Stromal cell of bone marrow (primary cell): ENCODE data around the gene SIAE.
A peak's percentile ranks its signal among the peaks of the same experiment; 100 is the strongest.
"Not testable (repeated sequence)": the region's sequence is repeated elsewhere in the genome, so short reads cannot be mapped to it uniquely, and the experiment has no call there.

Experiments
- DNase-seq: peaks from one replicate; pipeline ENCODE4 v3.0.0-alpha.2; 2012; ENCODE audit warnings: low read depth

The SIAE gene

DNA sequence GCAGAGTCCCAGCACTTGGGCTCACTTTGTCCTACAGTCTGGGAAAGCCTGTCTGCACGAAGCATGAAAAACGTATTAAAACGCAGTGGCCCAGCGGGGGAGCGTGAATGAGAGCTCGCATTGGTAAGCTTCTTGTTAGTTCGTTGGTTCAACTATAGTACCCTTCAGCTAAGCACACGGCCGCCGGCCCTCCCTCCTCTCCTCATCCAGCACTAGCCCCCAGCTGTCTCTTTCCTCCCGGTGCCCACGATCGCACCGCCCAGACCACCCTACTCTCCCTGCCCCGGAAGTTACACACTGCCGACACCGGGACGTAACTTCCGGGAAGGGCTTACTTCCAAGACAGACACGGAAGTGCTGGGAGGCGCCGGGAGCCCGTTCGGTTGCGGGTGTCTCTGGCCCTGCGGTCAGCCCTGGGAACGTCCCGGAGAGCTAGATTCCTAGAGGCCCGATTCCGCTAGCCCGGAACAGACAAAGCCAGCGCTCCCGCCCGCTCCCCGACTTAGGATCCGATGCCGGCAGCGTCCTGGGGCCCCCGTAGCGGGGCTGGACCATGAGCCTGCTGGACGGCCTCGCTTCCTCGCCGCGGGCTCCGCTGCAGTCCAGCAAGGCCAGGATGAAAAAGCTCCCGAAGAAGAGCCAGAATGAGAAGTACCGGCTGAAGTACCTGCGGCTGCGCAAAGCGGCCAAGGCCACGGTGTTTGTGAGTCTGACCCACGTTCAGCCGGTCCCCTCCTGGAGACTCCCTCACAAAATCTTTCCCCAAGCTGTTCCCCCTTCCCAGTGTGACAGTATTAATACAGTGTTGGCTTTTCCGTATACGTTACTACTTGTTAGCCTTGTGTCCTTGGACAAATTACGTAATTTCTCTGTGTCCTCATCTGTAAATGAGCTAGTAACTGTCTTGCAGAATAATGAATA, 50.7 kb downstream of the SIAE start, which contains the start of gene TBRG1:
Gene TBRG1, plus strand, starts transcription at position 334 of the 921 bp plus-strand sequence. Its CDS starts 220 bp downstream, at position 554.
- peak; percentile 83 for DNase-seq

- DNase-seq: no peak
These were observed 54.7 kb downstream of the SIAE start for GRCh38 chr11:124618863-124619262.

- no peak for DNase-seq
These were observed 60.8 kb downstream of the SIAE start for GRCh38 chr11:124612567-124613246.

DNA sequence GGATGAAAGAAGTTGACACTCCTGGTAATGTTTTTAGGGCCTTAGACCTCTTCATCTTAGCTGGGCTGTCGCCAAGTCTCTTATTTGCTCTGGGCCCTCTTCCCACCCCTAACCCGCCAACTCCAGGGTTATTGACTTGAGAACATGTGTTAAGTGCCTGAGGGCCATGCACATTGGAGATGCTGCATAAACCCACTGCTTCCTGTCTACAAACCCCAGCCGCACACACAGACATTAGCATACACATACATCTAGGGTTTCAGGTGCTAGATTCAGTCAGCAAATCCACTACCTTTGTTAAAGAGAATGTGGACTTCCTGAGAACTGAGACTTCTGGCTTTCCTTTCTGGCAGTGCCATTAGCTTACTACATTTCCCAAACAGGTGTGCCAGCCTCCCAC, 61.5 kb downstream of the SIAE start:
- DNase-seq: no peak

GRCh38 chr11:124611064-124611463, 62.5 kb downstream of the SIAE start, which contains the start of gene PANX3:
PANX3 (plus strand) TSS chr11:124611428; CDS start chr11:124611557, 129 bp downstream.
- no peak for DNase-seq

DNA sequence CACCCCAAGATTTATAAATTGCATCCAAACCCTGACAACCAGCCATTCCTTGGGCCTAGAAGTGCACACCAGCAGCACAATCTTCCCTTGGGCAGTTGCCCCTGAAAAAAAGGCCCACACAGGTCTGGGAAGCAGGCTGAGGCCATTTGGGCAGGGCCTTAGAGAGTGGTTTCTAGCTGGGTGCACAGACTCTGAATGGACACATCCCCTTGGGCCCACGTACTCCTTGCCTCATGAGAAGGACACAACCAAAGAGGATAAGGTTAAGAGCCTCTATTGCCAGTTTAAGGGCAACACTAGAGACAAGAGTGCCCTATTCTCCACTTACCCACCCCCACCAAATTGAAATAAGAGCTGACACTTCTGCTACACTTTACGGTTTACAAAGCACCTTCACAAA, 63.2 kb downstream of the SIAE start:
- DNase-seq: no peak

- DNase-seq: no peak
These were observed 65.4 kb downstream of the SIAE start for GRCh38 chr11:124608147-124608546.

DNA sequence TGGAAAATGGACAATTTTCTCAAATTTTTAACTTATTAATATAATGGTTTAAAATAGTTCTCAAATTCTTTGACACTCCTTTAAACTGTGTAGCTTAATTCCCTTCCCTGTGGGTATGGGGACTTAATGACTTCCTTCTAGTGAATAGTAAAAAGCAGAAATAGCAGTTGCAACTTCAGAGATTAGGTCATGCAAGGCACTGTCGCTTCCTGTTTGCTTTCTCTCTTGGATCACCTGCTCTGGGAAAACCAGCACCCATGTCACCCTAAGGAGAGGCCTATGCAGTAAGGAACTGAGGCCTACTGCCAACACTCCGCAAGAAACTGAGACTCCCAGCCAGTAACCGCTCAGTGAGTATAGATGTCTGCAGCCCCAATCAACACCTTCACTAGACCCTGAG, 67.8 kb downstream of the SIAE start:
- no peak for DNase-seq

DNA sequence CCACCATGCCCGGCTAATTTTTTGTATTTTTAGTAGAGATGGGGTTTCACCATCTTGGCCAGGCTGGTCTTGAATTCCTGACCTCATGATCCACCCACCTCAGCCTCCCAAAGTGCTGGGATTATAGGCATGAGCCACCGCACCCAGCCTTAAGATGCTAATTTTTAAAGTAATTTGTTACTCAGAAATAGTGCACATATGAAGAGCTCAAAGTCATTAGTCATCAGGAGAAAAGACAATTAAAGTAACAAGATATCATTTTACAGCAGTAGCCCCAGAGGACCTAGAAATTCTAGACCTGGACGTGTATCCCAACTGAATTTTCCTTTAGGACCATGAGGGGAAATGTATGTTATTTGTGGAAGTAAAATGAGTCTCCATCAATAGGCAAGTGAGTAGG, 70.8 kb downstream of the SIAE start:
- DNase-seq: not testable (repeated sequence)

DNA sequence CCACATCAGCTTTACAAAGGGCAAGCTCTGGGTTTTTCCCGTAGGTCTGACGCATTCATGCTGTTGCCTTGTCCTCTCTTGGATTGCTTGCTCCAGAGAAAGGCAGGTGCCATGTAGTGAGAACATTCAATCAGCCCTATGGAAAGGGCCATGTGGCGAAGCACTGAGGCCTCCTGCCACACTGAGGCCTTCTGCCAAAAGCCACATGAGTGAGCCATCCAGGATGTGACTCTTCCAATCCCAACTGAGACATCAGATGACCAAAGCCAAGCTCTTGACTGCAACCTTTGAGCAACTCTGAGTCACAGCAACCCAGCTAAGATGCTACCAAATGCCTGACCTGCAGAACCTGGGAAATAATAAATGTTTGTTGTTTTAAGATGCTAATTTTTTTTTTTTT, 71.3 kb downstream of the SIAE start:
- DNase-seq: peak; percentile 47

- DNase-seq: no peak
These were observed 72.8 kb downstream of the SIAE start for GRCh38 chr11:124600621-124601320.

- no peak for DNase-seq
These were observed 75.9 kb downstream of the SIAE start for GRCh38 chr11:124597626-124598025.

- no peak for DNase-seq
These were observed 78.2 kb downstream of the SIAE start for GRCh38 chr11:124595302-124595701.

DNA sequence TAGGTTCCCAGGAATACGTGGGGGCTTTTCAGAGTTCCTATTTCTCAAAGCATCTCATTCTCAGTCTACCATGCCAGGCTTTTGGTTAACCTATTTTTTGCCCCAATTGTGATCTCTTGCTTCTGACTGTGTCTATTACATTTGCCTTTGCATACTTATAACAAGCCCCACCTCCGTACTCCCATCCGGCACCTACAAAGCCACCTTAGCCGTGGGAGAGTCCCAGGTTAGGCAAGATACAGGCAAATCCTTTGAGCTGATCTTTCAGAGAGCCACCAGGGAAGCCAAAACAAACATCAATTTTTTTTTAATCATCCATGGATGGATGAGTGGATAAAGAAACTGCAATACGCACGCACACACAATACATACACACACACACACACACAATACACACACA, 80.9 kb downstream of the SIAE start:
- DNase-seq: no peak

GRCh38 chr11:124591430-124591829, 82.1 kb downstream of the SIAE start:
- DNase-seq: no peak

GRCh38 chr11:124586238-124586860, 87.2 kb downstream of the SIAE start:
- DNase-seq: peak; percentile 42

- DNase-seq: no peak
These were observed 88.7 kb downstream of the SIAE start for GRCh38 chr11:124584681-124585372.

- DNase-seq: no peak
These were observed 89.8 kb downstream of the SIAE start for GRCh38 chr11:124583781-124584180.
